H54 (cell line): ENCODE measurements around the gene ADAMTSL2.

Experiments
- DNase-seq: peaks from one replicate; pipeline ENCODE4 v3.0.0; 2011; ENCODE audit warnings: low spot score, mixed read lengths; ENCODE audit not compliant: insufficient read length
- FAIRE-seq: peaks from 3 replicates; lab custom pipeline; 2011; peaks lifted over from hg19 to GRCh38; lab: Jason Lieb, UNC
- POLR2A ChIP-seq: IDR thresholded peaks from 2 replicates; pipeline ENCODE4 v1.6.1; 2011; ENCODE audit warnings: low read depth, mild to moderate bottlenecking, low read length

The ADAMTSL2 gene

DNA sequence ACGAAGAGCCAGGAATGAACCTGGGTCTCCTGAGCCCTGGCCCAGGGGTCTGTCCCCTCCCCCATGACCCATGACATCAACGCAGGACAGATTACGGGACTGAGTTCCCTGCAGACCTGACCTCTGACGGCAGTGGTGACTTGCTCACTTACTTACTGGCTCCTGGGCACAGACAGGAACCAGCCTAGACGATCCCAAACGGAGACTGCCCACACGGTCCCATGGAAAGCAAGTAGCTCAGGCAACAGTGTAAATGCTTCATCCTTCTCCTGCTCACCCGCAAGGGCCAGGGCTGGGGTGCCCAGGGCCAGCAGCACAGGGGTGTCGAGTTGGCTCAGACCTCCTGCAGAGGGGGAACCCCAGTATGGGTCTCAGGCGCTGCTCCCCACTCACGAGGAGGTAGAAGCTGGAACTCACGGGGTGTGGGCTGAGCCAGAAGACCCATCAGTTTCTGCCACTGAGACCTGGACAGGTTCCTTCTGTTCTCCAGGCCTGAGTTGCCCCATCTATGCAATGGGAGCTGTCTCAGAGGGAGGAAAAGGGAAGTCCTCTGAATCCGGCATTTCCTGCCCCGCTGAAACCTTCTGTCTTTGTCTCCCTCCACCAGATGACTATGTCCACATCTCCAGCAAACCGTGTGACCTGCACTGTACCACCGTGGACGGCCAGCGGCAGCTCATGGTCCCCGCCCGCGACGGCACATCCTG, 5.6 kb downstream of the ADAMTSL2 start:
- no peak for TF ChIP-seq POLR2A
- no peak for FAIRE-seq

DNA sequence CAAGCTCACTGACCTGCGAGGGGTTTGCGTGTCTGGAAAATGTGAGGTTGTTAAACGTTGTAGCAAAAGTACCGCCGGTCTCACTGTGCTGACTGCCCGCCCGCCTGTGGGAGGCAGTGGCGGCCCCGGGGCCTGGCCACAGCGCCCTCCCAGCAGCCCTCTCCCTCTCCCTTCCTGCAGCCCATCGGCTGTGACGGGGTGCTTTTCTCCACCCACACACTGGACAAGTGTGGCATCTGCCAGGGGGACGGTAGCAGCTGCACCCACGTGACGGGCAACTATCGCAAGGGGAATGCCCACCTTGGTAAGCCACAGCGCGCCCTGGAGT, 6.2 kb downstream of the ADAMTSL2 start:
- DNase-seq: no peak
- TF ChIP-seq POLR2A: no peak
- no peak for FAIRE-seq

More for the DNA sequence above, 5.6 kb downstream of the ADAMTSL2 start:
- DNase-seq: no peak

DNA sequence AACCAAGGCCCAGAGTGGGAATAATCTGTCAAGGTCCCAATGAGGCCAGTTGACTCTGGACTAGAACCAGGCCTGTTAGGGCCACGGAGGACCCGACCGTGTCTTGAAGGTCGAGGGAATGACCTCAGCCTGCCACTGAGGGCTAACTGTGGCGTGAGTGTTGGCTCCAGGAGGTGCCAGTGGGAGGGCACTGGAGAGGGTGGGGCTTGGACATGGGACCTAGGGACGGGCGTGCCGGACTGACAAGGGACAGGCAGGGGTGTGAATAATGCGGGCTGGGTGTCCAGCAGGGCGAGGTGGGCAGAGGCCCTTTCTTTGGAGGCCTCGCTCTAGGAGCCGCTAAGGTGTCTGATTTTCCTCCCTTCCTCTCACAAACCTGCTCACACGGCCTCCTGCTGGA, 7.5 kb downstream of the ADAMTSL2 start:
- FAIRE-seq (no peak), DNase-seq (no peak)
- no peak for TF ChIP-seq POLR2A

DNA sequence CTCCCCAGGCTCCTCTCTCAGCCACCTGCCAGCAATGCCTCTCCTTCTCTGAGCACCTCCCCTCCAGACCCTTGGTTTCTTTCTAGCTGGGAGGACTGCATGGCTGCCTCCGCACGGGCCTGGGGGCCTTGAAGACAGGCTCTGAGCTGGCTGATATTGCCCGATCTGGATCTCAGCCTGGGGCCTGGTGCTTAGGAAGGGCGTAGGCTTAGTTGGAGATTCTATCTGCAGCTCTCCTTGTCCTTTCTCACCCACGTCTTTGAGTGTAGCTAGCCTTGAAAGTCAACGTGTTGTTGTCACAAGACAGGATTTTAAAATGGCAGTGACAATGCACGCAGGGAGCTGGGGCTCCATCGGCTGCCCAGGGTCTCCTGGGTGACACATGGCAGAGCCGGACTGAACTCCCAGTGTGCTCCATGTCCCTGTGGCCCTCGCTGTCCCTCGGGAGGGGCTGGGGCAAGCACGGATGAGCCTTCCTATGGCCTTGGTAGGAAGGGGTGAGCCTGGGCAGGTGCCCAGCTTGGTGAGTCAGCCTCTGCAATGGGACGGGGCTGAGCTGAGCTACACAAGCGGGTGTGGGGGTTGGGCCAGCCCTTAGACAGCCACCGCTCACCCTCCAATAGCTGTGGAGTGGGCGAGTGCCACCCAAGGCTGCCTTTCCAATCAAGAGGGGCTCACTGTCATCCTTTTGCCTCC, 9.4 kb downstream of the ADAMTSL2 start:
- no peak for FAIRE-seq
- no peak for TF ChIP-seq POLR2A
- DNase-seq: no peak

DNA sequence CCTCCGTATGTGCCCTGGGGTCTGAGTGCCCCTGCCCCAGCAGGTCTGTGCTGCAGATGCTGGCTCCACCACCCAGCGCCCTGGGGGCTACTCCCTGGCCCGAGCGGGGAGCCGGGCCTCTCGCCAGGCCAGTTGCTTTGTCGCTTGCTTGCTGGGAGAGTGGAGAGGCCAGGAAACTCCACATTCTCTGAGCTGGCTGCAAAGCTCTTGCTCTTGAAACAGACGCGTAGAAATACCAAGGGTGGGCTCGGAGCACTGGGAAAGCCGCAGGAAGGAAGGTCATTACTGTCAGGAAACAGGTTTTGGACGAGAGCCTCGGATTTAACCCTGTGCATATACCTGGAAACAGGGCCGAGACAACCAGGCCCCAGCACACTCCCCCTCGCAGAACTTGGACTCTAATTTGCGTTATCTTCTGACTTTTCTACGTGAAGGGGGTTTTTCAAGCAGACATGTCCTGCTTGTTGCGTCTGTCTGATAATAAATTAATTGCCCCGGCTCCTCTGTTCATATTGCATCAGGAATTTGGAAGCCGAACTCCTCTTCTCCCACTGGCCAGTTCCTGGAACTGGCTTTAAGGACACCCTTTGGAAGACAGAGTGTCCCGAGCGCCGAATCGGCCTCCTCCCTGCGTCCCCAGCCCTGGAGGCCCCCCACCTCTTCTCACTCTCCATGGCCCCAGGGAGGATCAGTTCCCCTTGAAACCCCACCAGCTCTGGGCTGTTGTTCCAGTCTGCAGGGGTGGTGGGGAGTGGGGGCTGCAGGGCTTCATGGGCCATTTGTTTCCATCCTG, 11.2 kb downstream of the ADAMTSL2 start:
- FAIRE-seq (no peak), DNase-seq (no peak)
- TF ChIP-seq POLR2A: no peak

DNA sequence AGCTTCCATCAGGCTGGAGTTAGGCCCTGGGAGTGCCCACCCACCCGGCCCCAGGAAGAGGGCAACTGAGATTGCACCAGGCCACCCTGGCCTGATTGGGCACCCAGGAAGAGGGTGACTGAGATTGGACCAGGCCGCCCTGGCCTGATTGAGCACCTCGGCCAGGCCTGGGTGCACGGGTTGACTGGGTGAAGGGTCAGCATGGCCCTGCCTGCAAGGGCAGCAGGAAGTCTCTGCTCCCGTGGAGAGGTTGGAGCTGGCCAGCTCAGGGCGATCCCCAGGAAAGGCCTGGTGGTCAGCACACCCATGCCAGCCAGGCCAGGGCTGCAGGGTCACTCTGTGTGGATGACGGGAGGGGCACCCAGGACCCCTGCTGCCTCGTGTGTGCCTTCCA, 11.8 kb downstream of the ADAMTSL2 start:
- no peak for DNase-seq
- FAIRE-seq: no peak
- no peak for TF ChIP-seq POLR2A

DNA sequence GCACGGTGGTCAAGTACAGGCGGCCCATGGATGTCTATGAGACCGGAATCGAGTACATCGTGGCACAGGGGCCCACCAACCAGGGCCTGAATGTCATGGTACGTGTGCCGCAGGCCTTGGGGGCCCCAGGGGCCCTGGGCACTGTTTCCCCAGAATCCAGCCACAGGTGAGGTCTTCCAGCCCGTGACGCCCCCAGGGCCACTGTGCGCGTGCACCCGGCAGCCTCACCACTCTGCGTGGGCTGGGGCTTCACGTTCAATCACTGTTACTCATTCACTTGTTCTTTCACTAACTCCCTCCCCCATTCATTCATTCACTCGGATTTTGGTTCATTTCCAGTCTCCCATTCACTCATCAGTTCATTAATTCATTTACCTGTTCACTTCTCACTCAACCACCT, 12.6 kb downstream of the ADAMTSL2 start:
- no peak for TF ChIP-seq POLR2A
- no peak for DNase-seq
- FAIRE-seq: no peak

DNA sequence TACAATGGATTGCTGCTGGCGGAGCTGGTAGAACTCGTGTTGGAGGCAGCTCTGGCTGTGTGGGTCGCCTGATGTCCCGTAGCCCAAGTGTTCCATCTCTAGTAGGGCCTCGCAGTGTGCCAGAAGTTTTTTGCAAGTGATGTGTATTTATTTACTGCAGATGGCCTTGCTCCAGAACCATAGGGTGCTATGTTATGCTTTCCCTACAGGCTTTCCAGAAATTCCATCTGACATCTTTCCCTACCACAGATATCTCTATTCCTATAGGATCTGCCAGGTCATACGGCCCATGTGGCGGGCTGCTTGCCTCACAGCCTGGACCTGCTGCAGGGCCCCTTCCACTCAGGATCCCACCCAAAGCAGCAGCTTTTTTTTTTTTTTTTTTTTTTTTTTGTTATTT, 16.9 kb downstream of the ADAMTSL2 start:
- DNase-seq: no peak
- no peak for FAIRE-seq
- no peak for TF ChIP-seq POLR2A

DNA sequence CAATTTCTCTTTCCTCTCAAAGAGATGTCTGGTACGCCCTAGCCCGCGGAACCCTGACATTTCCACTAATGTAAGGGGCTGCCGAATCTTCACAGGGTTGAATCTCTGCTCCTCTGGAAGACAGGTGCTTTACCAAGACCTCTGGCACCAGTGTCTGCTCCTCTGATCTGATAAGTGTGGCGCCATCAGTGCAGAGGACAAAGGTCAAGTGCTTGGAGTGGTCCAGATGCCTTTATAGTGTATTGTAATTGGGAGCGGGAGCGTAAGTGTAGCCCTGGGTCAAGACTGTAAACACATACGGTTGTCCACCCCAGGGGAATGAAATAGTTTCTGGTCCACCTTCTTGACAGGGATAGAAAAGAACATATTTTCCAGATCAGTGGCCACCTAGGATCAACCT, 17.7 kb downstream of the ADAMTSL2 start:
- FAIRE-seq: no peak
- no peak for TF ChIP-seq POLR2A
- no peak for DNase-seq

DNA sequence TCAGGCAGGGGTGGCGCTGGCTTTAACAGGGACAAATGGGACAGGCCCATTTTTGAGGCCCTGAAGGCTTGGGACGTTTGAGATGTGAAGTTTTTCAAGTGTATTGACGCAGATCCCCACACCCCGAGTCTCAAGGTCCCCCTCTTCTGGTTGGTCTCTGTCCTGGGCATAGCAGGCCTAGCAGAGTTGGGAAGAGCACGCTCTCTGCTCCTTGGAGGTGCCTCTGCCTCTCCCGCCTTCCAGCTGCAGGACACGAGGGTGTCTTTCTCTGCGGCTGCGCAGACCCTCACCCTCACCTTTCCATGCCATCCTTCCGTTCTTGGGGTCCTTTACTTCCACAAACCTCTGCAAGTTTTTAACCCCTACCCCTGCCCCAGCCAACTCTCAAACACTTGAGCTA, 18.6 kb downstream of the ADAMTSL2 start:
- no peak for FAIRE-seq
- no peak for TF ChIP-seq POLR2A
- DNase-seq: no peak

DNA sequence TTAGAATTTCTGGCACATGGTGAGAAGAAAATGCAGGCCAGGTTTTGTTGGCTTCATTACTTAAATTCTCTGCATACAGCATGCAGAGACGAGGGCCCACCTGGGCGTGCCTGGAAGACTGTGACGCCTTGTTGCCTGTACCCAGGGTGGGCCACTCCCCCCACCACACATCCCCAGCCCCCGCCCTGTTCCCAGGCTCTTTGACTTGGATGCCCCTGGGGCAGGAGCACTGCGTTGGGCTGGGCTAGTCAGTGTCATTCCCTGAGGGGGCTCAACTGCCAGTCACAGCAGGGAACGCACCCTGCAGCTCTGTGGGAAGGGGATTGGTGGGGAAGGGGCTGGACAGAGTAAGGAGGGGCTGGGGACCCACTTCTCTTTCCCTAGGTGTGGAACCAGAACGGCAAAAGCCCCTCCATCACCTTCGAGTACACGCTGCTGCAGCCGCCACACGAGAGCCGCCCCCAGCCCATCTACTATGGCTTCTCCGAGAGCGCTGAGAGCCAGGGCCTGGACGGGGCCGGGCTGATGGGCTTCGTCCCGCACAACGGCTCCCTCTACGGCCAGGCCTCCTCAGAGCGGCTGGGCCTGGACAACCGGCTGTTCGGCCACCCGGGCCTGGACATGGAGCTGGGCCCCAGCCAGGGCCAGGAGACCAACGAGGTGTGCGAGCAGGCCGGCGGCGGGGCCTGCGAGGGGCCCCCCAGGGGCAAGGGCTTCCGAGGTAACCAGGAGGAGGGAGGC, 19.6 kb downstream of the ADAMTSL2 start:
- FAIRE-seq: no peak
- no peak for DNase-seq
- no peak for TF ChIP-seq POLR2A

DNA sequence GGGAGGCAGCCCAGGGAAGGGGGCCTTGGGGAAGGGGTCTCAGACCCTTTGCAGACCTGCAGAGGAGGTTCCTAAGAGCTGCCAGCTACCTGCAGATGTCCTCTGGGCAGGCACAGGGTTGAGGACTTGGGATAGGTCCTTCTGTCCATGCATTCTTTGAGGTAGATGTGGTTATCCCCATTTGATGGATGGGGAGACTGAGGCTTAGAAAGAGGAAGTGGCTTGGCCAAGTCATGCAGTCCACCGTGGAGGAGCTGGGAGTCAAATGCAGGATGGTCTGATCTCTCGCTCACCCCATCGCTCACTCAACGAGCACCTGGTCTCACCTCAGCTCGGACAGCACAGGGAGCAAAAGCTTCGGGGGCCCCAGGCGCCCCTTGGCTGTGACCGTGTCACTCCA, 20.2 kb downstream of the ADAMTSL2 start:
- no peak for TF ChIP-seq POLR2A
- DNase-seq (no peak), FAIRE-seq (no peak)

DNA sequence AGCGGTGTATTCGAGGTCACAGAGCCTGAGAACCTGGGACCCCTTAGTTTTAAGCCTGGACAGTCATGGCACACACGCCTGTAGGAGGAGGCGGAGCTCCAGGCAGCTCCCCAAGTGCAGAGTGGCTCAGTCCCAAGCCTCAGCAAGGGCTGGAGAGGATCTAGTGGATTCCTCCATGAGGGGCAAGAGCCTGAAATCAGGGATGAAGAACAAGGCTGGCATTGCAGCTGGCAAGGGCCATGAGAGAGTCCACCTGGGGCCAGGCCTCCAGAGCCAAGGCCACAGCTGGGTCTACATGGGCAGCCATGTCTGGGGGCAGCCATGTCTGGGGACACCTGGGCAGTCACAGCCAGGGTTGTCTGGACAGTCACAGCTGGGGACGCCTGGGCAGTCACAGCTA, 21.9 kb downstream of the ADAMTSL2 start:
- FAIRE-seq (no peak), DNase-seq (no peak)
- TF ChIP-seq POLR2A: no peak

DNA sequence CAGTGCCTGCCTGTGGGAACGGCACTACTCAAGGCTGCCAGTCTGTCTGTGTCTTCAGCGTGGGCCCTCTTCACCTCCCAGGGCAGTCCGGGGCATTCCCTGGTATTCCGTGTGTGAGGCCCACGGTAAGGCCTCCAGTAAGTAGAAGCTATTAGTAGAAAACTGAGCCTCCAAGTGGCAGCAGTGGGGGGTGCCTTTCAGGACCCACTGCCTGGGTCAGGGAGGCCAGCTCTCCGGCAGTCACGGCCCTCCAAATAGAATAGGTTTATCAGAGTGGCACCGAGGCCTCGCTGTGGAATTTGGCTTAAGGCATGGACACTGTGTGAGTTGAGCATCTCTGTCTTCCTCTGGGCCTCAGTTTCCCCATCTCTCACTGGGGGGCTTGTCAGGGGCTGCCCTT, 23.1 kb downstream of the ADAMTSL2 start:
- DNase-seq (no peak), FAIRE-seq (no peak)
- no peak for TF ChIP-seq POLR2A
